GM18502 (cell line): Measurements from ENCODE around the gene RPL10.

Experiments used
- ATAC-seq: cut with Tn5 transposase; IDR thresholded peaks from one replicate; pipeline ENCODE4 v1.9.1; 2021; ENCODE audit warnings: mild to moderate bottlenecking; ENCODE audit not compliant: unreplicated experiment, poor library complexity

The RPL10 gene

DNA sequence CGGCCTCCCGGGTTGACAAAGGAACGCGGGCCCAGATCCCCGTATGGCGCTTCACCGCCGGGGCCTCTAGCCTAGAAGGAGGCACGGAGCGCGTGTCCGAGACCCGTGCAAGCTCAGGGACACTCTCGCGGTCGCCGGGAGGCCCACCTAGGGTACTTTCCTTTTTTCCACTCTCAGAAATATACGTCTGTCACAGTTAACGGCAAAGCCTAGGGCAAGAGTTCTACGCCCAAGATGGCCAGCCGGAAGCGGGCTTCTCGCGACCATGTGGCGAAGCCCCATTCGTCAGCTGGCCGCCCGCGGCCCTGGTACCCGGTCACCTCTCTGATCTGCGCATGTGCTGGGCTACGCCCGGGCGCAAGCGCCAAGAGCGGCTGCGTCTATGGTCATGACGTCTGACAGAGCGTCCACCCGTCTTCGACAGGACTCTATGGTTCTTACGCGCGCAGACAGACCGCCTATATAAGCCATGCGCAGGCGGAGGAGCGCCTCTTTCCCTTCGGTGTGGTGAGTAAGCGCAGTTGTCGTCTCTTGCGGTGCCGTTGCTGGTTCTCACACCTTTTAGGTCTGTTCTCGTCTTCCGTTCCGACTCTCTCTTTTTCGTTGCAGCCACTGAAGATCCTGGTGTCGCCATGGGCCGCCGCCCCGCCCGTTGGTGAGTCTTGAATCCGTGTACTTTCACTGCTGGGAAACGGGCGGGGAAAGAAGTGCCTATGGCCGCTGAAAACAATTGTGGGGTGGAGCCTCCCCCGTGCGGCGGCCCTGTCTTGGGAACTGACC lies at the start of gene RPL10:
Gene RPL10 (plus strand): TSS at position 490 of the 780 bp plus-strand sequence. CDS start 143 bp downstream, at position 633.
- ATAC-seq = peak; percentile 68

DNA sequence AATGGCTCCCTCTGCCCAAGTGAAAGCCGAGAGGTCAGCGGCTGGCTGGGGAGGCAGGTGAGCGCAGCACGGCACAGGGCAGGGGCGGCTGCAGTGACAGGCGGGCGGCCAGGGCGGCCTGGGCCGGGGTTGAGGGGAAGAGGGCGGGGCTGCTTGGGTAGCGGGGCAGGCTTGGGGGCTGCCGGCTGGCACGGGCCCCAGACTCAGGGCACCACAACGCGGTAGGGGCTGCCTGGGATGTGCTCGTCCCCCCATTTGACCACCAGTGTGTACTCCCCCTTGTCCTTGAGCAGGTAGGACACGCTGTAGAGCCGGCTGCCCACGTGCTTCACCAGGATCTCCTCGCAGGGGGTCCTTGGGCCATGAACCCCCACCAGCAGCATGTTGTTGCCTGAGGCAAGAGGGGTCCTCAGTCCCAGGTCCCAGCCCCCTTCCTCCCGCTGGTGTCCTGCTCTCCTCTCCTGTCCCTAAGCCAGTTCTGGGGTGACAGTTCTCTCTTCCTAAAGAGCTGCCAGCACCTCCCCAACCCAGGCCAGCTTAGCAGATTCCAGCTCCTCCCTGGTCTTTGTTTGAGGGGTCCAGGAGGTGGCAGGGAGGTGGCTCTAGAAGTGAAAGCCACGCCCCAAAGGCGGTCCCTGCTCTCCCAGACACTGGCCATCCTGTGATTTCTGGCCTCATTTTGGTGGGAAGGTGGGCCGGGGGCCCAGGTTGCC lies 49.4 kb upstream of the RPL10 start:
- ATAC-seq = no peak

DNA sequence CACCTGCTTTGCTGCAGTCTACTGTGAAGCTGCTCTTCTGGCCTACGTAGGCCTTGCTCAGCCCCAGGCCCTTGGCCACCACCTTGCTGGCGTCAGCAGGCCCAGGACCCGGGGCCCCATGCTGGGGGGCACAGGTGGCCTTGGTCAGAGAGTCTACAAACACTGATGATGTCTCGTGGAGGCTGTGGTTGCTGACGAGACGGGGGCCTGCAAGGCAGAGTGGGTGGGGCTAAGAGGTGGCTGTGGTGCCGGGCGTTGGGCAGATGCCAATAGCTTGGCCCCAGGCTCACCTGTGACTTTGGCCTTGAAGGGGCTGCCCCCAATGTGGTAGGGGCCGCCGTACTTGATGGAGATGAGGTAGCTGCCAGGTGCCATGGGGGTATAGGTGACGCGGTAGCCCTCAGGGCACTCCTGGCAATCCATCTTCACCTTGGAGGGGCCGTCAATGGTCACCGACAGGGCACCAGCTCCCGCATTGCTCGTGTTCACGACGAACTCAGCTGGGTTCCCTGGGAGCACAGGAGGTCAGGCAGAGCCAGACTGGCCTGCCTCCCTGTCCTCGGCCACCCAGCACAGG lies 48.7 kb upstream of the RPL10 start:
- no peak for ATAC-seq

DNA sequence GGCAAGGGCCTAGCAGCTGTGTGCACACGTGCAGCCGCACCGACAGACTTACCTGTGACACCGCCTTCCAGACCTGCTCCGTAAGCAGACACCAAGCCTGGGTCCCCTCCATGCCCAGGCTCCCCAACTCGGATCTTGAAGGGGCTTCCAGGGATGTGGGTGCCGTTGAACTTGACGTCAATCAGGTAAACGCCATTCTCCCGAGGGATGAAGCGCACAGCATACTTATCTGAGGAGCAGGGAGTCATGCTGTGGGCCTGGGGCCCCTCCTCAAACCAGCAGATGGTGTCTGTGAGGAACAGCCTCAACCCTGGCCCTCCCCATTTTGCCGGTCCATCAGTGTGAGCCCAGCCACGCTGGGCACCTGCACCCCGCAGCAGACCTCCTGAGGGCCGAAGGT lies 48.2 kb upstream of the RPL10 start:
- ATAC-seq = no peak

DNA sequence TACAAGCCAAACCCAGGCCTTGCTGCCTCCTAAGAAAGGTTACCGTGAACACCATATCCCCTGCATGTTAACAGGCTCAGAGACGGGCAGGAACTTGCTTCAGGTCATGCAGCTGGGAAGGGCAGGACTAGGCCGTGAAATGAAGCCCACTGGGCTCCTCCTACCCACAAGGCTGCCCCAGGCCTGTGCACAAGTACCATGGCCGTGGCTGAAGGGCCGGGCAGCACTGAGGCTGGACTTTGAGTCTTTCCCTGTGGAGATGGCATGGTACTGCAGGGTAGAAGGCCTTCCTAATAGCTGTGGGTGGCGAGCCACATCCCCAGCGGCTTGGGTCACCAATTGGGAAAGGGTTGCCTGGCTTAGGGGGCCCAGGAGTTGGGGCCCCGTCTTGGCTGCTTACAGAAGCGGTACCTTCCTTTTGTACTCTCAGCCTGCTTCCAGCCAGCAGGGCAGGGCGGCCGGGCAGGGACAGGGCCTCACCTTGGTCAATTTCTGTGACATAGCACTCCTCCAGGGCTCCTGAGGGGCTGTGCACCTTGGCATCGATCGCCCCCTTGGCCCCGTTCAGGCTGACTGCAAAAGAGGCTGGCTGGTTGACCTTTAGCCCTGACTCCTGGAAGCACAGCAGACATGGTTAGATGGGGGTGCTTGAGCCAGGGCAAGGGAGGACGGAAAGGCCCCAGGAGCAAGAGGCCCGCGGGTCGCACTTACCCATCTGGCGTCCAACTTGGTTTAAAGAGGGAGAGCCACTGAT lies 47.6 kb upstream of the RPL10 start:
- no peak for ATAC-seq

DNA sequence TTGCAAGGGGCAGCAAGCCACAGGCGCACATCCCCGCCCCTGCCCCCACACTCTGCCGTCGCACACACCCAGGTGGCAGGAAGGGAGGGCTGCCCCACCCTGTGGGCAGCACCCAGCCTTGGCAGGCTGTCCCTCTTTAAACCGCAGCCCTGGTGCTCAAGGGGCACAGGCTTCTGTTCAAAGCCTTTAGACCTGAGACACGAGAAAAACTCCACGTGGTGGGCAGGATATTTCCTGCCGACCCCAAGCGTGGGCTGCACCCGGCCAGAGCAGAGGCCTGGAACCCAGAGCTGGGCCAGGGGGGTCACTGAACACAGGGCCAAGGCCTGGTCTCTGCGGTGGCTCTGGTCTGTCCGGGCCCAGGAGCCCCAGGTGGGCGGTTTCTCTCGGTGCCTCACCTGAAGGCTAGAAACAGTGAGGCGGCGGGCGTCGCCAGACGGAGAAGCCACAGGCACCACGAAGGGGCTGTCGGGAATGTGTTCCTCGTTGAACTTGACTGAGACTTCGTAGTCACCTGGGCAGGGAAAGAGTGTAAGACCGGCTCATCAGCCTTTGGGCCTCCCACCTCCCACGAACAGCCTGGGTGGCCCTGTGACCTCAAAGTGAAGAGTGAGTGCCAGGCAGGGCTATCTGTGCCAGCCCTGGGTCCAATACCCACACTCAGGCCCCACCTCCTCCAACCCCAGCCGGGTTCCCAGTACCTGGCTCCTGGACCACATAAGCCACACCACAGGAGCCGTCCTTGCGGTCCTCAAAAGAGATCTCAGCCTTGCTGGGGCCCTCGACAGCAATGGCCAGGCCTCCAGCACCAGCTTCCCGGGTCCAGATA lies 46.8 kb upstream of the RPL10 start:
- no peak for ATAC-seq

DNA sequence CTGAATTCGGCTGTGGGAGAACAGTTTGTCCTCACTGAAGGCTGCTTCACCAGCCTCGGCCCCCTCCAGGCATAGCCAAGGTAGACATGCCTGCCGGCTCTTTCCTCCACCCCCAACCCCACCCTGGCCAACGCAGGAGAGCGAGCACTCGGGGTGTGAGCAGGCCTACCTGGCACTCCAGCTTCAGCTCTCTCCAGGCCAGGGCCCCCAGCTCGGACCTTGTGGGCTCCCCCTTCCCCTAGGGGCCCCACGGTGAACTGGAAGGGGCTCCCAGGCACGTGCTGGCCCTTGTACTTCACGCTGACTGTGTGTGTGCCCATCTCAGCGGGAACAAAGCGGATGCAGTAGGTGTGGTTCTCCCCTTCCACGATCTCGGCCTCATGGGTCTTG lies 46.2 kb upstream of the RPL10 start:
- no peak for ATAC-seq

DNA sequence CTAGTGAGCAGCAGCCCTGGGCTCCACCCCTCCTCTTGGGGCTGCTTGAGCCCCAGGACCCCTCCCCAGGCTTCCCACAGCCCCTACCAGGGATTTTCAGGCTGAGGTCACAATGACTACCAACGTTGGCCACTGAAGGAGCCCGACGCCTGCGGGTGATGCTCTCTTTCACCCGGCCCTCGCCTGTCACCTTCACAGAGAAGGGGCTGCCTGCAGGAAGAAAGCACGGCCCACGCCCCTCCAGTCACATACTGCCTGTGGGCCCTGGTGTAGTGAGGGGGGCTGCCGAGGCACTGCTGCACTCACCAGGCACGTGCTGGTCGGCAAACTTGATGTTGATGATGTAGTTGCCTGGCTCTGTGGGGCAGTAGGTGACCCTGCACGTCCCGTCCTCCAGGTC lies 45.7 kb upstream of the RPL10 start:
- ATAC-seq = no peak

DNA sequence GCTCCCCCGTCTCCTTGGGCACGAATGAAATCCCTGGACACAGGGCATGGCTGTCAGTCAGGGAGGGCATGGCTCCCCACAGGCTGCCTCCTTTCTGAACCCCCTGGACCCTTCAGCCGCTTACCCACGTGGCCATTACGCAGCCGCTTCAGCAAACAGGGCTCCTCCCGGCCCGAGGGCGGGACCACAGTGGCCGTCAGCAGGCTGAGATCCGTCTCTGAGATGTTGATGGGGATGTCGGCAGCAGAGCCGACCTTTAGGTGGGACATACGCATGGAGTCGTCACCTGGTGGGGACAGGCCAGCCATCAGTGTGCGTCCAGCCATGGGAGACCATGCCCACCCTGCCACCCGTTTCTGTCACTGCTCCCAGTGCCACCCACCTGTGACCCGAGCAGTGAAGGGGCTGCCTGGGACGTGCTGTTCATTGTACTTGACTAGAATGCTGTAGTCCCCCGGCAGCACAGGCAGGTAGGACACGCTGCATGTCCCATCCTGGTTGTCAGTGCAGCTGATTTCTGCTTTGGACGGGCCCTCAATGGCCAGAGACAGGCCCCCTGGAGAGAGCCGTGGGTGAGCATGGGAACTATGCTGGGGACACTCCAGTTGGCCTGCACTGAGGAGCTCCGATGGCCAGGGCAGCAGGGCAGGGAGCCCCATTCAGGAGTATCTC lies 44.9 kb upstream of the RPL10 start:
- ATAC-seq = no peak

DNA sequence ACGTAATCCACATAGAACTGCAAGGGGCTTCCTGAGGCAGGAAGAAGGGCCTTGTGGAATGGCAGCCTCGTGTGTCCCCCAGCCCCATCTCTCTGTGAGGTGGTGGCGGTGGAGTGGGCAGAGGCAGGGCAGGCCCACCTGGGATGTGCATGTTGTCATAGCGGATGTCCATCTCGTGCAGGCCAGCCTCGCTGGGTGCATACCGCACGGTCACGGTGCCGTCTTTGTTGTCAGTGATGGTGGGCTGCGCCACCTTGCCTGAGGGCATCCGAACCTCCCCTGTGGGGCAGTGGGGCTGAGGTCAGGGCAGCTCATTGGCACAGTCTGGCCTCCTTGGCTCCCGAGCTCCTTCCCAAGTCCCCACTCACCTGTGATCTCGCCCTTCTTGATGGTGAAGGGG lies 44.2 kb upstream of the RPL10 start:
- no peak for ATAC-seq

DNA sequence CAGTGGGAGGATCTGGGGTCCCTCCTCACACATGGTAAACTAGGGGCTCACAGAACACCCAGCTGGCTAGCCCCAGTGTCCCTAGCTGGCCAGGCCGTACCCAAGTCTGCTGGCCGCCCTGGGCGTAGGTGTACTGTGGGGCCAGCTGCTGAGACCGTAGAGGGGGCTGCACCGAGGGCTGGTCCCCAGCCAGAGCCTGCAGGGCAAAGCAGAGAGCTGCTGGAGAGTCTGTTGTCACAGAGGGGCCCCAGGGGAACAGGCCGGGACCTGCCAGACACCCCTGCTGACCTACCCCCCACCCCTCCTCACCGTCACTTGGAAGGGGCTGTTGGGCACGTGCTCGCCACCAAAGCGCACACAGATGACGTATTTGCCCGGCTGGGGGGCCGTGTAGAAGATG lies 43.7 kb upstream of the RPL10 start:
- ATAC-seq = no peak

DNA sequence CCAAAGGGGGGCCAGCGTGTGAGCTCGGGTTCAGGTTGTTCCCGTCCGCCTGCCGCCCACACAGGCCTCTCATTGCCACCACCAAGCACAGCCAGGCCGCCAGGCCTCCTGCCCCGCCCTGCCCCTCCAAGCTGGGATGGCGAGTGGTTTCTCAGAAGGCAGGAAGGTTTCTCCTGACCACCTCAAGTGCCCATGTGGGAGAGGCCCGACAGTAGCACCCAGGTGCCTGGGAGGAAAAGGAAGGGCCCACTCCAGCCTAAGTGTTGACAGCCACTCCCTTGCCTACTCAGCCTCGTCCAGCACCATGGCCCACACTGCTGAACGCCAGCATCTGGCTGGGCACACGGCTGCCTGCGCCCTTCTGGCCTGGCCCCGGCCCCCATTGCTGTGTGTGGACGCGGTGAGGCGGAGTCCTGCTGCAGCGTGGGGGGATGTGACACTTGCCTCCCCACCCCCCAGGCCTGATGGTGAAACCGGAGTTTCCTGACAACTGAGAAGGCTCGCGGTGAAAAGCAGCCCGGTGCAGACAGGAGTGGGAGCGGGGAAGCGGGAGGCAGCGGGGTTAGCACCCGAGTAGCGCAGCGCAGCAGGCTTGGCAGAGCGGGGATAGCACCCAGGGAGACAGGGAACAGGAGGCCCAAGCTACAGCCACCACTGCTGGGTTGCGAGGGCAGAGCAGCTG lies 42.9 kb upstream of the RPL10 start:
- ATAC-seq = no peak

DNA sequence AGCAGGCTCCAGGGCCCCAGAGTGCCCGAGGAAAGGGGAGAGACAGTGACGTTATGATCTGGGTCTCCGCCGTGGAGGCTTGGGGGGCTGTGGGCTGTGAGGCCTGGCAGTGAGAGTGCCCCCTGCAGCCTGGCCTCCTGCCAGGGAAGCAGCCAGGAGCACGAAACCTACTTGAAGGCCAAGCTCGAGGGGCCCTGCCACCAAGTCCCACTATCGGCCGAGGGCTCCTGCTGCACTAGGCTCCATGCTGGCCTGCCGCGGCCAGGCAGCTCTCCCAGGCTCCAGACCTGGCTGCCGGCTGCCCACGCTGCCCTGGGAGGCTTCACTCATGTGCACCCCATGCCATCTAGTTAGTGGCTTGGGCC lies 42.4 kb upstream of the RPL10 start:
- no peak for ATAC-seq

DNA sequence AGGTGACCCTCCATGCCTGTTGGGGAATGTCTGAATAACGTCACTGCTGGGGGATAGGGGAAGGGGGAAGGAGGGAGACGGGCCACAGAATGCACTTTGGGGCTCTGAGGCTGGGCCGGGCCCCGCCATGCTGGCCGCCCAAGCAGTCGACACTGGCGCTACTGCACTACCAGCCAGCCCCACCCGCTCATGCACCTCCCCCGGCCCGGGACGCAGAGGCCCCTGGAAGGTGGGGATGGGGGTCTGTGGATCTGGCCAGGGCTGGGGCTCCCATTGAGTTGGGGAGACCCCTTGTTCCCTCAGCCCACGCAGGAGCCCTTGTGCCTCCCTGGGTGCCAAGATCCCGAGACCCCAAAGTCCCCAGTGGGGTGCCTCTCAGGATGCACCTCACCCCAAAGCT lies 41.6 kb upstream of the RPL10 start:
- ATAC-seq = no peak

DNA sequence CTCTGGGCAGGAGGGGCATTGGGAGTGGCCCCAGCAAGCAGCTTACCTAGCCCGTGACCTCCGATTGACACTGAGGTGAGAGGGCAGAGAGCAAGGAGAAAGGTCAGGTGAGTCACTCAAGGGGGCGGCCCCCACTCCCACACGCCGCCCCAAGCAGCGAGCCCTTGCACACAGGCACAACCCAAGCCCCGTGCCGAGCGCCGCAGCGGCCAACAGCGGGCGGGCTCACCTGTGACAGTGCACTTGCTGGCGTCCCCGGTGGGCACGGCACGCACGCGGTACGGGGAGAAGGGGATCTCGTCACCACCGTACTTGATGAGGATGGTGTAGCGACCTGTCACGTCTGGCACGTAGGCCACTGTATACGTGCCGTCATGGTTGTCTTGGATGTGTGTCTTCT lies 41.0 kb upstream of the RPL10 start:
- no peak for ATAC-seq

DNA sequence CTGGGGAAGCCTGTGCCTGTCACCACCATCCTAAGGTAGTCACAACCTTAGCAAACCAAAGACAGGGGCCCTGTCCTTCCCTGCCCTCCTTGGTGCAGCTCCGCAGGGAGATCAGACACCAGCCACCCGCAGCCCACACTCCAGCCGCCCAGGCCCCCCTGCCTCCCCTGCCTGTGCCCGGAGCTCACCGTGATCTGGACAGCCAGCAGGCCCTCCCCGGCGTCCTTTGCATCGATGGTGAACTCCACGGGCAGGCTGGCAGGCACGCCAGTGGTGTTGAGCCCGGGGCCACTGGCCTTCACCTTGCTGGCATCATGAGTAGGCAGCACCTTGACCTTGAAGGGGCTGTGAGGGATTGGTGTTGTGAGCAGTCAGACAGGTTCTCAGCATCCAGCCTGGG lies 40.2 kb upstream of the RPL10 start:
- ATAC-seq = no peak

DNA sequence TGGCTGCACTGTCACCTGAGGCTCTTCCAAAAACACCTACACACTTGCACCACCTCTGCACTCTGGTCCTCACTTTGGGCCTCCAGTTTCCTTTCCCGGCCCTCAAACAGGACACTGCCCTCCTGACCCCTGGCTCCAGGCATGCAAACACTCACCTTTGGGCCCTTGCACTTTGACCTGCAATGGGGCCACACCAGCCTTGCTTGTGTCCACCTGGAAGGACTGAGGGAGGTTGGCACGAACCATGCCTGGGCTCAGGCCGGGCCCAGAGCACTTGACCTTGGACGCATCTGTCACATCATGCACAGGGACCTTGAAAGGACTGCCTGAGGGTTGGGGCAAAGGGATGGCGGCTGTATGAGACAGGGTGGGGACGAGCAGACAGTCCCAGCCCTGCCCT lies 39.3 kb upstream of the RPL10 start:
- ATAC-seq = no peak

DNA sequence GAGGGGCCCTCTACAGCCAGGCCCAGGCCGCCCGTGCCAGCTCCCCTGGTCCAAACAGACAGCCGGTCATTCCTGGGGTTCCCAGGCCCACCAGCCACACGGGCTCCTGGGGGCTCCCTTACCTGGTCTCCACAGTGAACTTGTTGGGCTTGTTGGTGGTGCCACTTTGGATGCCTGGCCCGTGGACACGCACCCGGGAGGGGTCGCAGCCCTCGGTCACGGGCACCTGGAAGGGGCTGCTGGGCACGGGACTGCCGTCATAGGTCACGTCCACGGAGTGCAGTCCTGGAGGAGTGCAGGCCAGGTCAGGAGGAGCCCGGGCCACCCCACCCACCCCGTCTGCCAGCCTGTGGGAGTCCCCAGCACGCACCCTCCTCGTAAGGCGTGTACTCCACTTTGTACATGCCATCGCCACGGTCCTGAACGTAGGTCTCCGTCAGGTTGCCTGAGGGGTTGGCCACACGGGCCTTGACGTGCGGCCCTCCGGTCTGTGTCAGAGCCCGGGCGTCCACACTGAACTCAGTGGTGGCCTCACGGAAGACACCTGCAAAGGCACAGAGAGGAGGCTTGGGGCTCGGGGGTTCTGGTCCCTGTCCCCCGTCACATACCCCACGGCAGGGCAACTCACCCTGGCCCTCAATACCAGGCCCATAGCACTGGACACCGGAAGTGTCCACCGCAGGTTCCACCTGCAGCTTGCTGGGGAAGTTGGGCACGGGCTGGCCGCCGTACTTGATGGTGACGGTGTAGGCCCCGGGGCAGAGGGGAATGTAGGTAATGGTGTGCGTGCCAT lies 38.6 kb upstream of the RPL10 start:
- no peak for ATAC-seq
